Measurements from ENCODE around the gene SCN2B.

SCN2B gene

DNA sequence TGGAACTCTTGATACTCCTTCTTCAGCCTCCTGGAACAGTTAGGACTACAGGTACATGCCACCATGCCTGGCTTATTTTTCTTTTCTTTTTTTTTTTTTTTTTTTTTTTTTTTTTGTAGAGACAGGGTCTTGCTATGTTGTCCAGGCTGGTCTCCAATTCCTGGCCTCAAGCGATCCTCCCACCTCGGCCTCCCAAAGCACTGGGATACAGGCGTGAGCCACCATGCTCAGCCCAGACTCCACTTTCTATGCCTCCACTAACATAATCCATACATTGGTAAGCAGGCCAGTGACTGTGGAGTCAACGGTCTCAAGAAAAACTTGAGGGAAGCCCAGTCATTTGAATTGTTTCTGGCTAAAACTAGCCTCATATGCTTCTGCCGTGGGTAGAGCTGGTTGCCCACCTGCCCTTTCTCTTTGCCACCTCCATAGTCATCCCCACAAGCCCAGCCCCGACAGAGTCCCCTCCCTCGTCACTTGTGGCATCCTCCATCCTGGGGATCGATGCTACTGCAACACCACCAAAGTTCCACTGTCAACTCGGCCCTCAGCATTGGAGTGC, 2.4 kb downstream of the SCN2B start:
- DNase-seq = no peak

DNA sequence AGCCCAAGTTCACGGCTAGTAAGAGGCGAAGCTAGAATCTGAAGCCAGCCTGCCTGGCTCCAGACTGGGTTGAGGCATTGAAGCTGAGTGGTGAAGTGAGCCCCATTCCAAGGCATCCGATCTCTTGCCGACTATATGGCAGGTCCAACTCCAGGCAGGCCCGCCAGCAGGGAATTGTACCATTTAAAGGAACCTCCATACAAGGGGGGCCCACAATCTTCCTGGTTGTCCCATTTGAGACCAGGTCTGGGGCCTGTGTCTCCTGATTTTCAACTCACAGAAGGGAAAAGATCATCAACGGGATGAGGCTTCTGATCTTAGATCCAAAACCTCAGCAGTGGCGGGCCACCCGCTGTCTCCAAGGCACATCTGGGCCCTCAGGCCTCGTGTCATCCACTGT, 4.1 kb downstream of the SCN2B start:
- DNase-seq = no peak

DNA sequence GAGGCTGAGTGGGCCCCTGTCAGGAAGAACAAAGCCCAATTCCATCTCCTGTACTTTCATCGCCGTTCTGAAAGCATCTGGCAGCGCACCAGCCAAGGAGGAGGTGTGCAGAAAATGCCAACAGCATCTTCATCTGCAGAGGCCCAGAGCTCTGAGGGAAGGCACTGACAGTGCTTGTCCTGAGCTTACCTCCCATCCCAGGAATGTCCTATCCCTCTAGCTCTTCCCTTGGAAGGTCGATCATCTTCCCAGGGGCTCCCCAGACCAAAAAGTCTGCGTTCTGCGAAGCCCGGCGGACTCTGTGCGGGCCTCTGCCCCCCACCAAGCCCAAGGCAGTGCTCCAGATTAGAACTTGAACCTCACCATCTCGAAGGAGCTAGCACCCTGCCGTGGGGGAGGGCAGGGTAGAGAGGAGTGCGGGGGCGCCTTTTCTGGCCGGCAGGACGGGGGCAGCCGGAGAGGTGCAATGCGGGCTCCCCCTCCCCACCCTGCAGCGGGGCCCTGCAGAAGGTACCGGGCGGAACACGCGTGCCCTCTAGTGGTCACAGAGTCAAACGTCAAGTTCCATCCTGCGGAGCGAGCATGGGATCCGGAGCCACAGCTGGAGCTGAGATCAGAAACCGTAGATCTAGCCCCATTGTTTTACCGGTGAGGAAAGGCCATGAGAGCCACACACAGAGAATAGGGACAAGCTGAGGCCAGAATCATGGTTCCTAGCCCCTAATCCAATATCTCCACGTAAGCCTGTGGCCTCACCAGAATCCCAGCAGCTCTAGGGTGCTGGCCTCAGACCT, 5.0 kb downstream of the SCN2B start:
- peak; percentile 81 for DNase-seq

DNA sequence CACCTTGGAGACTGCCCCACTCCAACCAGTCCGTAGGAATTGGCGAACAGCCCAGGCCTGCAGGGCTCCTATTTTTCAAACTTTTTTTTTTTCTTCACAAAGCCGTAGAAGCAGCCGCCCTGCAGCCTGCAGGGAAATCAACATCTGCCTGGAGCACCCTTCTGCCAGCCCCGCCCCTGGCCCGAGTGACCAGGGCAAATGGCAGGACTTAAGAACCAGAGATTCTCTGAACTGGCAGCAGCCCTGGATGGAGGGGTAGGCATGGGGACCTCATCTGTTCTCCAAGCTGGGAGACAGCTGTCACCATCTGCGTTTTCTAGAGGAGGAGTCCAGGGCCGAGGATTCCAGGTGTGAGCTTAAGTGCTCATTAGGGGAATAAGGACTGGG, 5.6 kb downstream of the SCN2B start:
- peak; percentile 88 for DNase-seq

DNA sequence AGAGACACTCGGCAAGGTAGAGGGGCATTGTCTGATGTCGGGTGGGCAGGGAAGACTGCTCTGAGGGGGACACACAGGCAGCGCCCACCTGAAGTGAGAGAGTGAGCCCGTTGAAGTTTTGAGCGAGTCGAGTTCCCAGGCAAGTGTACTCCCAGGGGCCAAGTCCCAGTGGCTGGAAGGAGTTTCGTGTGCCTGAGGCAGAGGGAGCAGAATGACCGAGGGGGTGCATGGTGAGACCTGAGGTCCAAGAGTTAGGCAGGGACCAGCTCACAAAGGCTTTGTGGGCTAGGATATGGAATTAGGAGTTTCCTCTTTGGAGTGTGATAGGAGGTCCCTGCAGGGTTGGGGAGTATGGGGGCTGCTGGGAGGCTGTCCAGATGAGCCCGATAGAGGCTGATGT, 6.2 kb downstream of the SCN2B start:
- no peak for DNase-seq

DNA sequence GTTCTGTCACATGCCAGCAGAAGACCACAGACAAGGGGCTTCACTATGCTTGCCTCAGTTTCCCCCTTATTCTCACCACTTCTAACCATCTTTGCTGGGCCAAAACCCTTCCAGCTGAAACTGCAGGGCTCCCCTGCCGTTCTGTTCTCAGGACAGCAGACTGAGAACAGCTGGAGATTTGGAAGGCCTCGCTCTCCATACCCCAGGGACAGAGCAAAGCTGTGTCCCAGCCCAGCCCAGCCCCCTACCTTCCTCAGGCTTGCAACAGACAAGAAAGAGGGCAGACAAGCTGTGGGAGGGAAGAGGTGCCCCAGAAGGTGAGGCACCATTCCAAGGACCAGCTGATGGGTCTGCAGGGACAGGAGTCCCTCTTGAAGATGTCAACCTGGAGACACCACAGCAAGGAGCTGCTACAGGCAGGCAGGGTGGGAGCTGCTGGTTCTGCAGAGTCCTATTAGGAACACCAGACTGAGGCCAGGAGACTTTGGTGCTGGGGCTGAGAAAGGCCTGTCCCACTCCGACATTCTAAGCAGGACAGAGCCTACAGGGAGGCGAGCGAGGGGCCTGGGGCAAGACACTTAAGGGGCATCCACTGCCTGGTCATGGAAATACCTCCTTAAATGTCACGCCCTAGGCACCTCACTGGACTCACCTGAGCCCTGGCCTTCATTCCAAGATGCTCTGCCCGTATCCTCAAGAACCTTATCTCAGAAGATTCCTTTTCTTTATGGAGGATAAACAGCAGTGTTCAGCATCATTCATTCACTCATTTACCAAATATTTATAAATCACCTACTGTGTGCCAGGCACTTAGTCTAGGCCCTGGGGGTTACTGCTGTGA, 6.9 kb downstream of the SCN2B start:
- DNase-seq = no peak

DNA sequence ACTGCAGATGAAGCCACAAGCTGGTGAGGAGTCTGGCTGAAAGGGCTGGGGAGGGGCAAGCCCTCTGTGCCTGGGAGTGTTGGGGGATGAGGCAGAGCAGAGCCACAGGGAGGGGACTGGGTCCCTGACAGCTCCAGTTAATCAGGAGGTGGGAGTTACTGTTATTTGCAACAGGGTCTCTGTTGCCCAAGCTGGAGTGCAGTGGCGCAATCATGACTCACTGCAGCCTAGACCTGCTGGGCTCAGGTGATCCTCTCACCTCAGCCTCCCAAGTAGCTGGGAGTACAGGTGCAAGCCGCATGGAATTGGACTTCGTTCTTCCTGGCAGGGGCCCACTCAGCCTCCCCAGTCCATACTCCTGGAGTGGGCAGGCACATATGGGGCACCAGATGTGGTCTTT, 7.7 kb downstream of the SCN2B start:
- DNase-seq = no peak

DNA sequence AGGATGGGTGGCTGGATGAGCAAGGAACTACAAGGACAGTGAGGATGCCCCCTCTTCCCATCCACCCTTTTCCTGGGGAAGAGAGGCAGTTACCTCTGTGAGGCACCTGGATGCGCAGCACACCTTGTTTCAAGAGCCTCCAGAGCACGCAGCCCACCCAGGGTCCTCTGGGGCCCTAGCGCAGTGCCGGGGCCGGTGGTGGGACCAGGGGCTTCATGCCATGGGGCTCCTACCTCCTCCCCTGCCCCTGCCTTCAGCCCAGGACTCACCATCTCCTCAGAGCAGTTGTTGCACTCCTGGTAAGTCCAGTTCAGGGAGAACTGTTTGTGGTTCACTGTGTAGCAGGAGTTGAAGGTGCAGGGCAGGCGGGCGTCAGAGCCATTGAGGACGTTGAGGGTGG, 8.1 kb downstream of the SCN2B start:
- DNase-seq = no peak

DNA sequence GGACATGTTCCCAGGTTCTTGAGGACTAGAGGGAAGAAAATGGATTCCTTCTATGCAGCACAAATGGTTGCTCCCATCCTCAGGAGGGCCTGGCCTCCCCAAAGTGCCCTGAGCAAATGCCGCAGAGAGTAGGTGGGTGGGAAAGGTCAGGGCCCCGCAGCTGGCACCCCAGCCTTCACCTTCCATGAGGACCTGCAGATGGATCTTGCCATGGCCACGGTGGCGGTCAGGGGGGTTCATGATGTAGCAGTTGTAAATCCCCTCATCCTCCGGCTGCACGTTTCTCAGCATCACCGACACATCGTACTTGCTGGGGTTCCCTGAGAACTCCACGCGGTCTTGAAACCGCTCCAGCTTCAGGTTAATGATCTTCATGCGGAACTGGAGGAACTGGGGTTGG, 8.5 kb downstream of the SCN2B start:
- DNase-seq = no peak

DNA sequence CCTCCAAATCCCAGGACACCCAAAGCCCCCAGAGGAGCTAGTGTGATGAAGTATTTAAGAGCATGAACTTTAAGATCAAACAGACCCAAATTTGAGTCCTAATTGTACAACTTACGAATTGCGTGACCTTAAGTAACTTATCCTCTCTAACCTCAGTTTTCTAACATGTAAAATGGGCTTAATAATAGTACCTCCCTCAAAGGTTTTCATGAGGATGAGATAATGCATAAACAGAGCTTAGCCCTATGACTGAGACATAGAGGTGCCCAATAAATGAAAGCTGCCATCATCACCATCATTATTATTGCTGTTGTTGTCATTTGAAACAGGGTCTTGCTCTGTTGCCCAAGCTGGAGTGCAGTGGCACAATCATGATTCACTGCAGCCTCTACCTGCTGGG, 9.2 kb downstream of the SCN2B start:
- no peak for DNase-seq

DNA sequence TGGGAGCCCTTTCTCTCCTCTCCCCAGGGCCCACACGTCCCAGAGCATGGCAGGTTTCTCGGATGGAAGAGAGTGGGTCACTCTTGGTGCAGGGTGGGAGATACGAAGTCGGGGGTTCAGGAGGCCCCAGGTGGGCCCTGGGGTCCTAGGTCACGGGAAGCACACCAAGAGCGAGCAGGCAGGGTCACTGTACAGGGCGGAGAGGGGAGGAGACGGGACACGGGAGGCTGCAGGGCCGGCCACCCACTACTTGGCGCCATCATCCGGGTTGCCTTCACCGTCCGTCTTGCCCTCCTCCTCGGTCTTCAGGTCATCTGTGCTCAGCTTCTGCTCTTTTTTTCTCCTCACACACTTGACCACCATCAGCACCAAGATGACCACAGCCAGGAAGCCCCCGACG, 9.8 kb downstream of the SCN2B start:
- DNase-seq = no peak

DNA sequence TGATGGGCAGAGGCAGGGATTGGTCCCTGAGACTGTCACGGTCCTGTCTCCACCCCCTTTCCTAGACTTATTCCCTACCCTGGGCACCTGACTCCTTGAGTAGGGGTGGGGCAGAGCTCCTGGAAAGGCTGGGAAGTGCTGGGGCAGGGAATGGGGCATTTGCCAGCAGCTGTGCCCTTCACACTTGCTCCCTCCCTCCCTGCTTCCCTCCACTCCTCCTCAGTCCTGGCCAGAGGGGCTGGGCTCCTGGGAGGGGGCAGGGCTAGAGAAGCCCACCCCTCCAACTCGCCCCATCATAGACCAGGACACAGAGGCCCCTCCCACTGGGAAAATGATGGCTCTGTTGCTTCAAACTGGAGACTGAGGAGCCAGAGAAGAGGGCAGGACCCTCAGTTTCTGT, 11.6 kb downstream of the SCN2B start:
- no peak for DNase-seq

DNA sequence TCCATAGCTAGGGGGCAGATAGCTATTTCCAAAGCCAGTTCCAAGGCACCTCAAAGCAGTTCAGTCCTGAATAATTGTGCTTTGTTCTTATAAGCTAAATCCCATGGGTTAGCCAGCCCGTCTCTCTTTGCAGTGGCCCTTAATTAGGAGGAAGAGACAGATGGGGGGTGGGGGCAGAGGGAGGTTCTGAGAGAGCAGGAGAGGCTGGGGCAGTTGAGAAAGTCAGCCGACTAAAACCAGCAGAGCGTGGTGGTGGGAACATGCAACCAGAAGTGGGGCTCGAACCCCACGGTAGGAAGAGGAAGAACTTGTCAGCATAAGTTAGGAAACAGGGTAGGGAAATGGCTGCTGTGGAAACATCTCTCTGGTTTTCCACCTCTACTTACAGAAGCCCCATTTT, 12.9 kb downstream of the SCN2B start:
- peak; percentile 31 for DNase-seq

DNA sequence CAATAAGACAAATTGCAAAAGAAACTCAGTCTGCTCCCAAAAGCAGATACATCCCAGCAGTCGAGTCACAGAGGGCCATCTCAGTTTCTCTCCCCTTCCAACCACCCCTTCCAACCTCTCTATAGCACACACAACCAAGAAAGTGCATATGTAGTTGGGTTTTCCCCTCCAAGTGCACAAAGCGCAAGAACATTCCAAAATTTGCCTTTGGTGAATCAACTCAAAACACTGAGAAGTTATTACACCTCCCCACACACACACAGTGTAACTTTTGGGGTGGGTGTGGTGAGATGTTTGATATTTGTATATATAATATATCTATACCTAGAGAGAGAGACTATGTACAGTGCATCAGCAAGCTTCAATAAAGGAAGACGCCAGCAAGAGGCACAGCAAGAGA, 13.6 kb downstream of the SCN2B start:
- DNase-seq = no peak

DNA sequence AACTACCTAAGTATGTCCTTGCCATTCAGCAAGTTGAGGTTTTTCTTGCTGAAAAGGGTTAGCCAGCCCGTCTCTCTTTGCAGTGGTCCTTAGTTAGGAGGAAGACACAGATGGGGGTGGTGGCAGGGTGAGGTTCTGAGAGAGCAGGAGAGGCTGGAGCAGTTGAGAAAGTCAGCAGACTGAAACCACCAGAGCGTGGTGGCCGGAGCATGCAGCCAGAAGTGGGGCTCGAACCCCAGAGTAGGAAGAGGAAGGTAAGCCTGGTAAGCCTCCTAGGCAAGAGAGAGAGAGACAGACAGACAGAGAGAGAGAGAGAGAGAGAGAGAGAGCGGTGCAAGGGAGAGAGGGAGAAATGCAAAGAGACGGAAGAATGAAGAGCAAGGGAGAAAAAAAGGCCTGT, 14.7 kb downstream of the SCN2B start:
- DNase-seq = no peak

DNA sequence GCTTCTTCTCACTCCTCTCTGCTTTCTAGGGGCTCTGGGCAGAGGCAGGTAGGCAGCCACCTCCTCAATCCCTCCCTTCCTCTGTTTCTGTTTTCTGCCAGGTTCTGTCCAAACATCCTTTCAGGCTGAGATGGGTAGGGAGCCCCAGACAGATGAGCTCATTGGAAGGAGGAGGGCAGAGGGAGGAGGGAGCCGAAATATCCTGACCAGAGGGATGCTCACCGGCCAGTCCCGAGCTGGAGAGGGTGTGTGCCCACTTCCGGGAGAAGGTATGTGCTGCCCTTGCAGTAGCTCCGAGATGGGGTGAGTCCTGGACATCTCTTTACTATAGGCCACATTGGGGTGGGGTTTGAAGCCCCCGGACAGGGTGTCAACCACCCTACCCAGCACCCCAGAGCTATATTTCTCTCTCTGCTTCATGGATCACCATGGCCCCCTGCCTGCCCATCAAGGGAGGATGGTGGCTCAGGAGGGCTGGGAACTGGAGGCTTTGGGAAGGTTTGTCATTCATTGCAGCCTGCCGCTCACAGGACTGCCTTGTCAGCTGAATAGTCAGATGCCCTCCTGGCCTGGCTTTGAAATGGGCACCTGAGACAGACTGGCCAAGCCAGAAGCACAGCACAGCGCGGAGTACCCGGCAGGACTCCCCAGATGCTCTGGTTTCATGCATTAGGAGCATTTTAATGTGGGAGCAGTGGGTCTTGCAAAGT, 19.1 kb downstream of the SCN2B start:
- DNase-seq = no peak

DNA sequence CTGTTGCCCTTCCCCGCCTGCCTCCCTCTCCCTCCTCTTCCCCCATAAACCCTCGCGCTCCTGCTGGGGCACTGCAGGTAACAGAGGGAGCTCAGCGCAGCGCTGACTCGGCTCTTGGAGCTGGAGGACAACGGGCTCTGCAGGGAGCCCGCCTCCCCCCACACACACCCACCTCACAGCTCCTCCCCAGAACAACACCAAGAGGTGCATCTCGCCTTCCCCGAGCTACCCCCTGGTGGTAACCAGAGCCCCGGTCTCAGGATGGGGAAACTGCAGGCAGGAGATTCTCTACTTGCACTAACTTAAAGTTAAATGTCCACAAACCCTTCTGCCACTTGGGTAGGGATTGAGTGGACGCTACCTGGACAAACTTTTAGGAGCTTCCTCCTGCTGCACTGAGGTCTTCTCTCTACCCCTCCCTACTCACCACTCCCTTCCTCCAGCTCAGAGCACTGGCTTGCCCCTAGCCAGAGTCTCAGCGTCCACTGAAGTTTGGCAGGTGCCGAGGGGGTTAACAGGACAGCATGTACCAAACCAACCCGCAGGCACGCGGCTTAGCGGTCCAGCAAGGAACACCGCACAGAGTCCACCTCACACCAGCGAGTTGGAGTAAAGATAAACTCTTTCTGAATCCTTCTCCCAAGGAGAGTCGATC, 19.8 kb downstream of the SCN2B start:
- DNase-seq = peak; percentile 86

DNA sequence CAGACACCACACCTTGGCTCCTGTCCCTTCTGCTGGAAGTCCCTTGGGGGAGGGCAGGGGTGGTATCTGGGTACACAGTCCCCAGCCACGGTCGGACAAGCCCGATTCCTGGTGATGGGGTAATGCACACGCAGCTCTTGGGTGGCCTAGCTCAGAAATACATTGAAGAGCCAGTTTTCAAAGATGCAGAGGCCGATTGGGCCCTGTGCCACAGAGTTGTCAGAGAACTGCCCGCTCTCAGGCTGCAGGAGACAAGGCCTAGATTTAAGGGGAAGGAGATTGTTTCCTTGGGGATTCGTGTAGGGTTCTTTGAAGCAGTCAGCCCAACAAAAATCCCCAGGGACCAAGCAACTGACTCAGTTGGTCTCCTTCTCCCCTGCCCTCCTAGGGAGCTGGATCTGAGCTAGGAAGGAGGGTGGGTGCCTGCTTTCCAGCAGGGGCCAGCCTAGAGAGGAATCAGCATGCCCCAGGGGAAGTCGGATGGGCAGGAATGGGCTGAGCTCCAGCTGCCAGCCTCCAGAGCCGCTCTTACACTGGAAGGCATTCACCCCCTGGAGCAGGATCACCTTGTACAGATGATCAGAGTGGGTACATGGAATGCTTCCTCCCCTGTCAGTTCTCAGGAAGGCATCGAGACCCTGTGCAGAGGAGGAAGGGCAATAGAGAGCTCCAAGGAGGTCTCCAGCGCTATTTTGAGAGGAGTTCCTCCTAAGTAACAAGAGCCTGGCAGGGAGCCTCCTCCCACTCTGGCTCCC, 20.5 kb downstream of the SCN2B start:
- DNase-seq = peak; percentile 81

DNA sequence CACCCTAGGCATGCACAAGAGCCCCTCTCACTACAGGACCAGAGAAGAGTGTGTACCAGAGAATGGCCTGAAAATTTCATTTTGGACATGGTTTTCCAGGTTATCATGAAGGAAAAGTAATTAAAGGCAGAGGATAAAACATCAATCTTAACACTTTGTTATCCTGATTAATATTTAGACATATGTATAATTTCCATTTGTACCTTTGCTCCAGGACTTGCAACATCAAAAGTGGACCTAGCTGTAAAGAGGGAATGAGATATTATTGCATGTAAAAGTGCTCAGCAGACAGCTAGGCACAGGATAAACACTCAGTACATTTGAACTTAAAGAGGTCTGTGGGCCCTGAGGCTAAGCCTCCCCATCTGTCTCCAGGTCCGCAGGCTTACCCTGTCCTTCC, 21.8 kb downstream of the SCN2B start:
- peak; percentile 27 for DNase-seq

DNA sequence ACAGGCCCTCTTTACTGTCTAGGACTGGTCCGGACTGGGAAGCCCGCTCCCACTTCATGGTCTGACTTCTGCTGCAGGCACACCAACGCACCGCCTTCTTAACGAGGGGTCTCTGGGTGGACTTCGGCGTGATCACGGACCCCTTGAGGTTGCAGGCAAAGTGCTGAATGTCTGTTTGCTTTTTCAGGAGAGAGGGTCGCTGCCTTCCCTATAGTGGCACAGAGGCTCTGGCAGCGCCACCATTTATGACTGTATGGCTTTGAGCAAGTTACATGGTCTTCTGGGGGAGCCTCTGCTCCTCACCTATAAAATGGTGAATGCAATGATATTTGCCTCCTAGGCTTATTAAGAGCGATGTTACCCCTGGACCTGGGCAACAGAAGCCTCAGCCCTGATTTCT, 22.5 kb downstream of the SCN2B start:
- DNase-seq = no peak

DNA sequence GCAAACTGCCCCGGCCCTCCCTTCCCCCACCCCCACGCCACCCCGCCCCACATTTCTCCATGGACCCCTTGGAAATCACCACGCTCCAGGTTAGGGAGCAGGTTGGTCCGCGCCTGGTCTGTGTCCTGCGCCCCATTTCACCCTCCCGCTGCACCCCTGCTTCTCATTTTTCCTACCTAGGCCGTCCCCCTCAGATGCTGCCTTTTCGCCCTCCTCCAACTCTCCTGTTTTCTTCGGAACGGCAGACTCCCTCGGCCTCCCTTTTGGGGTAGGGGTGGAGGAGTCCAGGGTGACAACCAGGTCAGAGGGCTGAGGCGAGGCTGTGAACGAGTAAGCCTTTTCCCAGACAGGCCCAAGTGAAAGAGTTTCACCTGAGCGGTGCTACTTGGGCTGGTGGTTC, 22.9 kb downstream of the SCN2B start:
- no peak for DNase-seq

Measured in NCI-H69 (cell line).